Measurements from ENCODE around the gene NOD2. TPM values are rescaled to one million over a fixed set of nuclear protein-coding genes. Genes with fewer than 3 reads are reported as not detected.

NOD2 gene
- total RNA-seq, 6 experiments from 2014 or later, result not detected

DNA sequence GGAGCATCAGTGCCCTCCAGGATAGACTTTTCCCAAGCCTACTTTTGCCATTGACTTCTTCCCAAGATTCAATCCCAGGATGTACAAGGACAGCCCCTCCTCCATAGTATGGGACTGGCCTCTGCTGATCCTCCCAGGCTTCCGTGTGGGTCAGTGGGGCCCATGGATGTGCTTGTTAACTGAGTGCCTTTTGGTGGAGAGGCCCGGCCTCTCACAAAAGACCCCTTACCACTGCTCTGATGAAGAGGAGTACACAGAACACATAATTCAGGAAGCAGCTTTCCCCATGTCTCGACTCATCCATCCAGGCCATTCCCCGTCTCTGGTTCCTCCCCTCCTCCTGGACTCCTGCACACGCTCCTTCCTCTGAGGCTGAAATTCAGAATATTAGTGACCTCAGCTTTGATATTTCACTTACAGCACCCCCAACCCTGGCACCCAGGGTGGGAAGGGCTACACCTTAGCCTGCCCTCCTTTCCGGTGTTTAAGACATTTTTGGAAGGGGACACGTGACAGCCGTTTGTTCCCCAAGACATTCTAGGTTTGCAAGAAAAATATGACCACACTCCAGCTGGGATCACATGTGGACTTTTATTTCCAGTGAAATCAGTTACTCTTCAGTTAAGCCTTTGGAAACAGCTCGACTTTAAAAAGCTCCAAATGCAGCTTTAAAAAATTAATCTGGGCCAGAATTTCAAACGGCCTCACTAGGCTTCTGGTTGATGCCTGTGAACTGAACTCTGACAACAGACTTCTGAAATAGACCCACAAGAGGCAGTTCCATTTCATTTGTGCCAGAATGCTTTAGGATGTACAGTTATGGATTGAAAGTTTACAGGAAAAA, 38.8 kb downstream of the NOD2 start:
- peaks cover 9% of the 10 kb centered on the region; the same call in 1 of the 2 replicates for H3K4me1 Mint-ChIP-seq (ENCODE audit: low read depth)
- peaks cover 11% of the 10 kb centered on the region for H3K27me3 Mint-ChIP-seq (ENCODE audit: insufficient read depth)
- no peak overlapping the region for H3K27ac Mint-ChIP-seq
- H3K36me3 Mint-ChIP-seq (ENCODE audit: low read depth), result no peaks in the 10 kb centered on the region
- DNase-seq, result no peak
- no peak overlapping the region for H3K4me3 Mint-ChIP-seq
- H3K9me3 Mint-ChIP-seq, result no peaks in the 10 kb centered on the region; the same call in 1 of the 2 replicates
- no peak for TF ChIP-seq CTCF (IDR thresholded peaks at IDR 0.05)

DNA sequence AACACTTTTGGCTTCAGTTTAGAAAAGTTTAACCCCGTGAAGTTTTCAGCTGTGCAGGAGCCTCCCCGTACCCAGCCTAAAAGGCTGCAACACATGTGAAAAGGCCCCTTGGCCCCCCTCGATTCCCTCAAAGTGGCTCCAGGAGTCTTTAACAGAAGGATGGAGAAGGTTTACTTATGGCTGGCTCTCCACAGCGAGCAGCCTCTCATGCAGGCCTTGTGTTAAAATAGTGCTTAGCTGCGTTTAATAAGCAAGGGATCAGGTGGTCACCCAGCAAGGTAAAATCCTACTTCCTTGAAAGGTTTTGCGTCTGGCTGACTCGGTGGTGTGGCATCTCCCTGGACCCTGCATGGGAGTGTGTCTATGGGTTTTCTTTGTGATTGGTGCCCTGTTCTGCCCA, 40.1 kb downstream of the NOD2 start:
- H3K9me3 Mint-ChIP-seq, result no peaks in the 10 kb centered on the region; the same call in 1 of the 2 replicates
- no peak for DNase-seq
- TF ChIP-seq CTCF (IDR thresholded peaks at IDR 0.05), result no peak
- H3K27me3 Mint-ChIP-seq (ENCODE audit: insufficient read depth), result peaks cover 11% of the 10 kb centered on the region
- H3K36me3 Mint-ChIP-seq (ENCODE audit: low read depth), result no peaks in the 10 kb centered on the region
- peaks cover 17% of the 10 kb centered on the region; the same call in 1 of the 2 replicates for H3K4me1 Mint-ChIP-seq (ENCODE audit: low read depth)
- no peak overlapping the region for H3K4me3 Mint-ChIP-seq
- no peak overlapping the region for H3K27ac Mint-ChIP-seq

DNA sequence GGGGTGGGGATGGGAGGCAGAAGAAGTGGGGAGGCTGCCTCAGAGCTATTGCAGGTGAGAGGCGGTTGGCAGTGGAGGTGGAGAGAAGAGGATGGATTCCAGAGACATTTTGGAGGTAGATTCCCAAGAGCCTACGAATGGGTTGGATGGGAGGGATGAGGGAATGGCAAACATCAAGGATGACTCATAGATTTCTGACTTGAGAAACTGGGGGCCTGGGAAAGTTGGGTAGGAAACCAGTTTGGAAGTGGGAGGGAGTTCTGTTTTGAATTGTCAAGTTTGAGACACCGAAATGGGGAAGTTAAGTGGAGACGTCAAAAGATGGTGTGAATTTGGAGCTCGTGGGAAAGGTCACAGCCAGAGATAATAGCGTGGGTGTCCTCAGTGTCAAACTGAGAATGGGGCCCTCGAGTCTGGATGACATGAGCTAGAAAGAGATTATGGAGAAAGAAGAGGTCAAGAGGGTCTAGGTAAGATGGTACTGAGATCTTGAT, 42.3 kb downstream of the NOD2 start:
- Mint-ChIP-seq H3K36me3 (ENCODE audit: low read depth) (no peaks in the 10 kb centered on the region), H3K4me3 (no peak overlapping the region), H3K9me3 (no peaks in the 10 kb centered on the region; the same call in 1 of the 2 replicates), H3K27me3 (ENCODE audit: insufficient read depth) (peaks cover 12% of the 10 kb centered on the region), H3K4me1 (ENCODE audit: low read depth) (peaks cover 22% of the 10 kb centered on the region), H3K27ac (no peak overlapping the region)
- DNase-seq, result no peak
- TF ChIP-seq CTCF (IDR thresholded peaks at IDR 0.05), result no peak

DNA sequence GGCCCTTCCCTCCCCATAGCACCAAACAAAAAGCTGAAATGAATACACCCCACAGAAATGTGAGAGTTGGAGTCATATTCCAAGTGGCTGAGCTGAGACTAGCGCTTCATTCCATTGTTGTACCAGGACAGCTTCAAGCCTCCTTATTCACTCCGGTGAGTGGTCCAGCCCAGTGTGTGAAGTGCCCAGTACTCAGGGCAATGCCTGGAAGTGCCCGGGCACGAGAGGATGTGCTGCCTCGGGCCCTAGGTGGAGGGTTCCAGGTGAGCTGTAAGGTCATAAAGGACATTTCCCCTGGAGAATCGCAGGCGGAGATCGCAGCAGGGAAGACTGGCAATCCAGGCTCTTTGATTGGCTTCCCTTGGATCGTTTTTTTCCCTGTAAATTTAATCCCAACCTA, 43.0 kb downstream of the NOD2 start:
- no peaks in the 10 kb centered on the region for H3K36me3 Mint-ChIP-seq (ENCODE audit: low read depth)
- no peaks in the 10 kb centered on the region; the same call in 1 of the 2 replicates for H3K9me3 Mint-ChIP-seq
- H3K27ac Mint-ChIP-seq, result no peak overlapping the region
- no peak for TF ChIP-seq CTCF (IDR thresholded peaks at IDR 0.05)
- peaks cover 12% of the 10 kb centered on the region for H3K27me3 Mint-ChIP-seq (ENCODE audit: insufficient read depth)
- H3K4me1 Mint-ChIP-seq (ENCODE audit: low read depth), result peaks cover 29% of the 10 kb centered on the region
- no peak overlapping the region for H3K4me3 Mint-ChIP-seq
- no peak for DNase-seq

GRCh38 chr16:50737420-50737959, 44.1 kb downstream of the NOD2 start:
- no peaks in the 10 kb centered on the region for H3K36me3 Mint-ChIP-seq (ENCODE audit: low read depth)
- H3K9me3 Mint-ChIP-seq, result no peaks in the 10 kb centered on the region; the same call in 1 of the 2 replicates
- TF ChIP-seq CTCF (IDR thresholded peaks at IDR 0.05), result no peak
- H3K27me3 Mint-ChIP-seq (ENCODE audit: insufficient read depth), result peaks cover 12% of the 10 kb centered on the region
- no peak for DNase-seq
- no peak overlapping the region for H3K27ac Mint-ChIP-seq
- no peak overlapping the region for H3K4me3 Mint-ChIP-seq
- H3K4me1 Mint-ChIP-seq (ENCODE audit: low read depth), result peaks cover 24% of the 10 kb centered on the region
